K562 (cell line): ENCODE results near the gene ENO2.

Source experiments
- CTCF ChIP-seq, 3 experiments: IDR thresholded peaks in 2 of 3; conservative IDR thresholded peaks in 1 of 3; 2 replicates each; pipeline ENCODE4 v1.5.1; 2011 to 2012; ENCODE audit warnings: low read length in 3 of 3, mild to moderate bottlenecking in 3 of 3, control low read depth in 2 of 3, improper control_type of control experiment in 1 of 3, inconsistent platforms in 1 of 3, low read depth in 1 of 3, mixed read lengths in 1 of 3, moderate library complexity in 1 of 3; ENCODE audit not compliant: insufficient read depth in 2 of 3
- GABPA ChIP-seq: fragments of 200-800 bp; sonication (Bioruptor generic); conservative IDR thresholded peaks from 2 replicates; pipeline ENCODE4 v1.6.1; 2016; ENCODE audit warnings: low read depth, missing genetic modification characterization, missing compliant biosample characterization
- HDAC2 ChIP-seq: fragments of 450-650 bp; IDR thresholded peaks from 2 replicates; pipeline ENCODE4 v1.6.1; 2016; ENCODE audit warnings: mild to moderate bottlenecking
- PCBP1 ChIP-seq: fragments of 200-400 bp; formaldehyde crosslinking; IDR thresholded peaks from 2 replicates; pipeline ENCODE4 v1.6.1; 2018; ENCODE audit warnings: mild to moderate bottlenecking, low read depth, low read length; ENCODE audit not compliant: poor library complexity, severe bottlenecking
- REST ChIP-seq, 2 experiments: fragments of 450-650 bp; formaldehyde crosslinking in 1 of 2; IDR thresholded peaks; 2 replicates each; pipeline versions ENCODE4 v1.4.0 to v1.6.1; 2014 to 2020; ENCODE audit warnings: mild to moderate bottlenecking in 2 of 2, borderline replicate concordance in 1 of 2, low read depth in 1 of 2
- U2AF2 ChIP-seq: fragments of 200-400 bp; formaldehyde crosslinking; optimal IDR thresholded peaks from 2 replicates; pipeline ENCODE3; 2017; ENCODE audit warnings: low read depth, mild to moderate bottlenecking, low read length

GRCh38 chr12:6962285-6963015, 48.1 kb downstream of the ENO2 start:
- no peak for TF ChIP-seq PCBP1
- no peak for TF ChIP-seq REST (IDR thresholded peaks at IDR 0.05; ENCODE audit: borderline replicate concordance)
- TF ChIP-seq REST (CRISPR knock-in tag; IDR thresholded peaks at IDR 0.05; ENCODE audit: low read depth) = no peak
- no peak for TF ChIP-seq U2AF2
- peak; percentile 59; the same call in 1 of the 2 replicates for TF ChIP-seq GABPA
- no peak for TF ChIP-seq CTCF (IDR thresholded peaks at IDR 0.05 in 2 of 3, conservative IDR thresholded peaks at IDR 0.05 in 1 of 3; ENCODE audit: insufficient read depth in 2 of 3, low read depth in 1 of 3, low read length in 3 of 3)
- no peak for TF ChIP-seq HDAC2
